ENCODE measurements around the gene RSPH6A. TPM values are rescaled to one million over a fixed set of nuclear protein-coding genes. Genes with fewer than 3 reads are reported as not detected.

The RSPH6A gene
- 0.03 TPM in 1 of 5 replicates, not detected in the others for total RNA-seq (2022; extraction: Qiagen RNA extraction; ENCODE audit: low read depth)

GRCh38 chr19:45814851-45815480, at the start of gene RSPH6A:
TSS of gene RSPH6A (minus strand) at chr19:45815308. CDS start at chr19:45815176, 132 bp downstream.

GRCh38 chr19:45863840-45864628, 48.9 kb upstream of the RSPH6A start, which contains the start of gene FOXA3:
TSS of gene FOXA3 (plus strand) at chr19:45864326. CDS start at chr19:45864457, 131 bp downstream.

GRCh38 chr19:45862564-45863334, 47.6 kb upstream of the RSPH6A start, which contains the start of gene SYMPK:
TSS of gene SYMPK (minus strand) at chr19:45863147. CDS start at chr19:45854495, 8,652 bp downstream.

DNA sequence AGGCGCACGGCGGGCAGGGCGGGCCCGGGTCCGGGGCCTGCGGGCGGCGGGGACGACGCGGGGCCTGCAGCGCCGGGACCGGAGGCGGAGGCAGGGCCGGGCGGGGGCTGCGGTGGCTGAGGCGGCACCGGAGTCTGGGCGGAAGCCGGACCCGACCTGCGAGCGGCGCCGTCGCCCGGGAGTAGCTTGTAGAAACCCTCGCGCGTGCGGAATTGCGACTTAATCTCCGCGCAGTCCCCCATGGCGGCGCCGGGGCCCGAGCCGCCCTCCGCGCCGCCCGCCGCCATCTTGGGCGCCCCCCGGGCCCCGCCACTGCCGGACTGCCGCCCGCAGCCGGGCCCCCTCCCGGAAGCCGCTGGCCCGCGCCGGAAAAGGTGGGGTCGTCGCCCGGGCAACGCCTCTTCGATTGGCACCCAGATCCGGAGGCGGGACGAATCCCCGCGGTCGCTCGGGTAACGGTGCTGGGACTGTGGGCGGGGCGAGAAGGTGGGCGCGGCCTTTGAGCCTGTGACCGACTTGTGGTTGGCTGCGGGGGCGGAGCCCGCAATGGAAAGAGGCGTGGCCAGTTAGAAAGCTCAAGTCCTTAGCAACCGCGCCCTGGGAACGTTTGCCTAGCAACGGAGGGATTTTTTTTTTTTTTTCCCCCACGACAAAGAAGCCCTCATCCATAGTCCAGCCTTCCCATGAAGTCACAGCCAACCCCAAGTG, 22.5 kb downstream of the RSPH6A start, which contains the start of gene DMWD:
TSS of gene DMWD (minus strand) at position 376 of the 708 bp plus-strand sequence. CDS start at position 287, 89 bp downstream.

DNA sequence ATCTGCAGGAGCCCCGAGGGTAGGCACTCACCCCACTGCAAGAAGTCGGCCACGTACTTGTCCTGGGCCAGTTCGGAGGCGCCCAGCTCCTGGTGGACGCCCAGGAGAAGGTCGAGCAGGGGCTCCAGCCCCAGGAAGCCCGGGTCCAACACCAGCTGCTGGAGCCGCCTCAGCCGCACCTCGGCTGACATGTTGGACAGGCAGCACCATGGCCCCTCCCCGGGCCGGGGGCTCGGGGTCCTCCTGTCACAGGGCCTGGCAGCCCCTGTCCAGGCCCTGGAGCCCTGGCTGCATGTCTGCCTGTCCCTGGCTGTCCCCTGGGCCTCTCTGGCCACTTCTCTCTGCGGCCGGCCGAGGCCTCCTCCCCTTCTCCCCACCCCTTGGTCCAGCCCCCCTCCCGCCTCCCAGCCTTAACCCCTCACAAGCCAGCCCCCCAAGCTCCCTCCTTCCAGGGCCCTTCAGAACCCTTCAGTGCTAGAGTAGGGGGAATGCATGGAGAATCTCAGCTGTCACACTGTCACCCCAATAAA, 32.9 kb downstream of the RSPH6A start, which contains the start of gene DMPK:
TSS of gene DMPK (minus strand) at position 329 of the 530 bp plus-strand sequence. CDS start at position 191, 138 bp downstream.

GRCh38 chr19:45768984-45769782, 45.9 kb downstream of the RSPH6A start, which contains the start of gene SIX5:
TSS of gene SIX5 (minus strand) at chr19:45769252. CDS start at chr19:45768844, 408 bp downstream.

Other genes with a start within 250 kb of the RSPH6A start
- gene OPA3, start 230.5 kb downstream of the RSPH6A start, total RNA-seq (2022; extraction: Qiagen RNA extraction; ENCODE audit: low read depth), result 11.5 to 17.3 TPM (median 17.0 TPM) in 5 replicates
- 0.13 to 0.38 TPM (median 0.22 TPM) in 5 replicates for gene GPR4, start 213.1 kb downstream of the RSPH6A start, total RNA-seq (2022; extraction: Qiagen RNA extraction; ENCODE audit: low read depth)
- 22.4 to 30.1 TPM (median 25.4 TPM) in 5 replicates for gene EML2, start 175.9 kb downstream of the RSPH6A start, total RNA-seq (2022; extraction: Qiagen RNA extraction; ENCODE audit: low read depth)
- 2.1 to 4.7 TPM (median 2.5 TPM) in 5 replicates for gene GIPR, start 147.1 kb downstream of the RSPH6A start, total RNA-seq (2022; extraction: Qiagen RNA extraction; ENCODE audit: low read depth)
- gene SNRPD2, start 123.4 kb downstream of the RSPH6A start, total RNA-seq (2022; extraction: Qiagen RNA extraction; ENCODE audit: low read depth), result 757 to 952 TPM (median 803 TPM) in 5 replicates
- gene QPCTL, start 122.6 kb downstream of the RSPH6A start, total RNA-seq (2022; extraction: Qiagen RNA extraction; ENCODE audit: low read depth), result 7.9 to 10.8 TPM (median 9.8 TPM) in 5 replicates
- 8.9 to 11.1 TPM (median 10.6 TPM) in 5 replicates for gene FBXO46, start 84.4 kb downstream of the RSPH6A start, total RNA-seq (2022; extraction: Qiagen RNA extraction; ENCODE audit: low read depth)
- 0.05 to 0.16 TPM (median 0.06 TPM) in 4 of 5 replicates, not detected in the other for gene MEIOSIN, start 81.9 kb downstream of the RSPH6A start, total RNA-seq (2022; extraction: Qiagen RNA extraction; ENCODE audit: low read depth)
- 19.5 to 36.8 TPM (median 31.1 TPM) in 5 replicates for gene SIX5, start 46.1 kb downstream of the RSPH6A start, total RNA-seq (2022; extraction: Qiagen RNA extraction; ENCODE audit: low read depth)
- gene DMPK, start 32.8 kb downstream of the RSPH6A start, total RNA-seq (2022; extraction: Qiagen RNA extraction; ENCODE audit: low read depth), result 36.9 to 58.2 TPM (median 54.8 TPM) in 5 replicates
- 23.6 to 40.1 TPM (median 35.8 TPM) in 5 replicates for gene DMWD, start 22.5 kb downstream of the RSPH6A start, total RNA-seq (2022; extraction: Qiagen RNA extraction; ENCODE audit: low read depth)
- 59.7 to 84.4 TPM (median 77.3 TPM) in 5 replicates for gene SYMPK, start 47.8 kb upstream of the RSPH6A start, total RNA-seq (2022; extraction: Qiagen RNA extraction; ENCODE audit: low read depth)
- 0.76 to 1.2 TPM (median 0.94 TPM) in 5 replicates for gene FOXA3, start 49.0 kb upstream of the RSPH6A start, total RNA-seq (2022; extraction: Qiagen RNA extraction; ENCODE audit: low read depth)
- 21.0 to 39.5 TPM (median 37.8 TPM) in 5 replicates for gene IRF2BP1, start 70.8 kb upstream of the RSPH6A start, total RNA-seq (2022; extraction: Qiagen RNA extraction; ENCODE audit: low read depth)
- gene MYPOP, start 87.3 kb upstream of the RSPH6A start, total RNA-seq (2022; extraction: Qiagen RNA extraction; ENCODE audit: low read depth), result 6.5 to 12.1 TPM (median 10.7 TPM) in 5 replicates
- not detected in 5 replicates for gene NANOS2, start 99.5 kb upstream of the RSPH6A start, total RNA-seq (2022; extraction: Qiagen RNA extraction; ENCODE audit: low read depth)
- 0.08 to 0.20 TPM (median 0.11 TPM) in 5 replicates for gene NOVA2, start 158.6 kb upstream of the RSPH6A start, total RNA-seq (2022; extraction: Qiagen RNA extraction; ENCODE audit: low read depth)
- 2.9 to 6.1 TPM (median 4.5 TPM) in 5 replicates for gene CCDC61, start 180.2 kb upstream of the RSPH6A start, total RNA-seq (2022; extraction: Qiagen RNA extraction; ENCODE audit: low read depth)
- gene PGLYRP1, start 207.7 kb upstream of the RSPH6A start, total RNA-seq (2022; extraction: Qiagen RNA extraction; ENCODE audit: low read depth), result not detected in 5 replicates
- 0.37 to 0.74 TPM (median 0.51 TPM) in 5 replicates for gene IGFL4, start 225.7 kb upstream of the RSPH6A start, total RNA-seq (2022; extraction: Qiagen RNA extraction; ENCODE audit: low read depth)